Stimulated activated naive CD8-positive, alpha-beta T cell treated with anti-CD3 and anti-CD28 coated beads, Interleukin-15, amount 100 ng/mL, for 72 hours (primary cell): ENCODE measurements around the gene HCFC1R1.
A peak's percentile ranks its signal among the peaks of the same experiment; 100 is the strongest.
"Not testable (repeated sequence)": the region's sequence is repeated elsewhere in the genome, so short reads cannot be mapped to it uniquely, and the experiment has no call there.

Experiments
- ATAC-seq: fragments of 150-1000 bp; cut with Tn5 transposase; 2 replicates; pipeline ENCODE4 v1.10.0; 2021; ENCODE audit warnings: mild to moderate bottlenecking, moderate library complexity
- DNase-seq, 2 donors: peaks; one replicate each; pipeline ENCODE4 v3.0.0; 2021 to 2022
- H3K27ac Mint-ChIP-seq, 2 donors: one replicate each; pipeline ENCODE4 v1.8.0; 2022; ENCODE audit warnings: mild to moderate bottlenecking in 2 of 2, mixed read lengths in 2 of 2, moderate library complexity in 2 of 2
- H3K27me3 Mint-ChIP-seq: one replicate; pipeline ENCODE4 v1.8.0; 2022; ENCODE audit warnings: mixed read lengths
- H3K4me1 Mint-ChIP-seq: one replicate; pipeline ENCODE4 v1.8.0; 2022; ENCODE audit warnings: mild to moderate bottlenecking, mixed read lengths
- H3K4me3 Mint-ChIP-seq, 2 donors: one replicate each; pipeline ENCODE4 v1.8.0; 2022; ENCODE audit warnings: mild to moderate bottlenecking in 2 of 2, mixed read lengths in 2 of 2, moderate library complexity in 1 of 2
- H3K9me3 Mint-ChIP-seq, 2 donors: one replicate each; pipeline ENCODE4 v1.8.0; 2022; ENCODE audit warnings: mixed read lengths in 2 of 2

HCFC1R1 gene

DNA sequence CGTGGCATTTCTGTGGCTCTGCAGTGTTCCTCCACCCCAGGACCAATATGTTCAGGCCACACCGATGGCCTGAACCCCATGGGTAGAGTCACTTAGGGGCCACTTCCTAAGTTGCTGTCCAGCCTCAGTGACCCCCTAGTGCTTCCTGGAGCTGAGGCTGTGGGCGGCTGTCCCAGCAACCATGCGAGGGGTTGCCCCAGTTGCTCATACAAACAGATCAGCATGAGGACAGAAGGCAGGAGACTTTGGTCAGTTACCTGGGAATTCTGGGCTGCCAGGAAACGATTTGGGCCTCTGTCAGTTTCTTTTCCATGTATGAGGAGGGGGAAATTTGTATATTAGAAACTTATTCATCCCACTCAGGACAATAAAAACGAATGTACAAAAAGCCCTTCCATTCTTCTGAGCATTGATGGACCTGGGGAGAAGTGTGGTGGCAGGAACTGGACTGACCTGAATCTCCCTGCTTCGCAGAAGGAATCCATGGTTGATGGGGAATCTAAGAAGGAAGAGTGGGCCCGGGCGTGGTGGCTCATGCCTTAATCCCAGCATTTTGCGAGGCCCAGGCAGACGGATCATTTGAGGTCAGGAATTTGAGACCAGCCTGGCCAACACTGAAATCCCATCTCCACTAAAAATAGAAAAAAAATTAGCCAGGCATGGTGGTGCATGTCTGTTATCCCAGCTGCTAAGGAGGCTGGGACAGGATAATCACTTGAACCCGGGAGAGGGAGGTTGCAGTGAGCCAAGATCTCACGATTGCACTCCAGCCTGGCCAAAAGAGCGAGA is 36.8 kb upstream of the HCFC1R1 start:
- Mint-ChIP-seq H3K9me3 (no peaks in the 10 kb centered on the region), H3K27me3 (no peaks in the 10 kb centered on the region)

DNA sequence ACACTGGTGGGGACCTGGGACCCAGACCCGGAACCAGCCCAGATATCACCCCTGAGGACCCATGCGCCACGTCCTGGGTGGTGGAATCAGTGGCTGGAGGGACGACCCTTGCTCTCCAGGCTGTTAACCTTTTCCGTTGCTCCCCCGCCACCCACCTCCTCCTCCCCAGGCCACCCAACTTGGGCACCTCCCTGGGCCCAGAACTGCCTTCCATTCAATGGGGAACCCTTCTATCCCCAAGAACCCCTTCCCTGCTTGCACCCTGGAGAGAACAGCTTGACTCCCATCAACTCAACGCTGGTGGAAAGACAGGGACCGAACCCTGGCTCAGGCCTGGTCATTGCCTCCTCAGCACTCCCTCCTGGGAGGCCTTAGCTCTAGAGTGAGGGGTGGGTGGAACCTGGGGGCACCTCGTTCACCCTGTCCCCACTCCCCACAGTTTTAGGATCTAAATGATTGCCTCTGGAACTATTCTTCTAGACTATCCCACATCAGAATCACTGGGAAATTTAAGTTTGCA is 36.0 kb upstream of the HCFC1R1 start:
- ATAC-seq (no peak), DNase-seq (no peak)
- no peaks in the 10 kb centered on the region for H3K9me3 Mint-ChIP-seq
- peaks cover 83% of the 10 kb centered on the region for H3K4me1 Mint-ChIP-seq
- H3K27me3 Mint-ChIP-seq, result no peaks in the 10 kb centered on the region
- H3K27ac Mint-ChIP-seq, result peak overlapping the region; percentile 93 to 95
- peak overlapping the region; percentile 82 to 88 for H3K4me3 Mint-ChIP-seq

More for the DNA sequence above, 36.8 kb upstream of the HCFC1R1 start:
- Mint-ChIP-seq H3K27ac (peak overlapping the region; percentile 93 to 95), H3K4me3 (peak overlapping the region; percentile 82 to 88), H3K4me1 (peaks cover 83% of the 10 kb centered on the region)
- no peak for DNase-seq
- ATAC-seq, result no peak

DNA sequence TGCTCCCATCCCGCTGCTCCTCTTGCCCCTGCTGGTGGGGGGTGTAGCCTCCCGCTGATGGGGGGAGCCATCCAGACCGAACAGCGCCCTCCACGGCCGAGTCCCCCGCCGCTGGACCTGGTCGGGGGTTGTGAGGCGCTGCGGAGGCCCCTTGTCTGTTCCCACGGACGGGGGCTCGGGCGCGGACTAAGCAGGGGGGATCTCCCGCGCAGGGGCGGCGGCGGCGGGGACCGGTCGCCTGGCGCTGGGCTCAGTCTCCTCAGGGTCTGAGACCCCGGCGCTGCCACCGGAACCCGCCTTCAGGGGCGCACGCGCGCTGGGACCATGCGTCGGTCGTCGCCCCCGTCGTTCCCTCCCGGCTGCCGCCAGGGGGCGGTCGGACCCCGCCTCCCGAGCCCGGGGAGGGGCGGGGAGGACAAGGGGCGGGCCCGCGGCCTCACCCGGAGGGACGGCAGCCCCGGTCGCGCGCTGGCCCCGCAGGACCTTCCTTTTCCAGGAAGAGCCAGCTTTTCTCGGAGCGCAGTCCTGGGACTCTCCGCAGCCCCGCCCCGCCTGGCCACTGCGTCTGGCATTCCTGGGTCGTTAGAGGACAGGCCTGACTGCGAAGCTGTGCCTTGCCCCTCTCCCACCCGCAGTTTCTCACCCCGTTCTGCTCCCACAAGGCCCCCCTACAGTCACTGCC is 35.4 kb upstream of the HCFC1R1 start:
- Mint-ChIP-seq H3K27me3 (no peaks in the 10 kb centered on the region), H3K4me1 (peaks cover 83% of the 10 kb centered on the region), H3K9me3 (no peaks in the 10 kb centered on the region), H3K4me3 (peak overlapping the region; percentile 82 to 88), H3K27ac (peak overlapping the region; percentile 93 to 95)
- ATAC-seq (peak; percentile 80), DNase-seq (peak; percentile 92 to 93)

DNA sequence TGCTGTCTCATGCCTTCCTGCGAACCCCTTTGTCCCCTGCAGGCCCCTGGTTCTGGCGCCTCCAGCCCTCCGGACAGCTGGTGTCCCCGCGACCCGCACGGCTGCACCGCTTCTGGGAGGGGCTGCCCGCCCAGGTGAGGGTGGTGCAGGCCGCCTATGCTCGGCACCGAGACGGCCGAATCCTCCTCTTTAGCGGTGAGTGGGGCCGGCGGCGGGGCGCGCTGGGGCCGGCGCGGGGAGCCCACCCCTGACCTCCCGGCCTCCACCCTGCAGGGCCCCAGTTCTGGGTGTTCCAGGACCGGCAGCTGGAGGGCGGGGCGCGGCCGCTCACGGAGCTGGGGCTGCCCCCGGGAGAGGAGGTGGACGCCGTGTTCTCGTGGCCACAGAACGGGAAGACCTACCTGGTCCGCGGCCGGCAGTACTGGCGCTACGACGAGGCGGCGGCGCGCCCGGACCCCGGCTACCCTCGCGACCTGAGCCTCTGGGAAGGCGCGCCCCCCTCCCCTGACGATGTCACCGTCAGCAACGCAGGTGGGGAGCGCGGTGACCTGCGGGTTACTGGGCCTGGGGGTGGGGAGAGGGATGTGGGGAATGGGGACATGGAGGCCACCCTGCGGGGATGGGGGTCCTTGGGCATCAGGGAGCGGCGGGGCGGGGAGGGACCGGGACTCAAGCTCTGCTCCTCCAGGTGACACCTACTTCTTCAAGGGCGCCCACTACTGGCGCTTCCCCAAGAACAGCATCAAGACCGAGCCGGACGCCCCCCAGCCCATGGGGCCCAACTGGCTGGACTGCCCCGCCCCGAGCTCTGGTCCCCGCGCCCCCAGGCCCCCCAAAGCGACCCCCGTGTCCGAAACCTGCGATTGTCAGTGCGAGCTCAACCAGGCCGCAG is 34.6 kb upstream of the HCFC1R1 start:
- Mint-ChIP-seq H3K4me3 (peak overlapping the region; percentile 82 to 88), H3K27me3 (no peaks in the 10 kb centered on the region), H3K4me1 (peaks cover 83% of the 10 kb centered on the region), H3K9me3 (no peaks in the 10 kb centered on the region), H3K27ac (peak overlapping the region; percentile 22 to 62)
- DNase-seq, result peak in 1 of 2 donors; percentile 69
- peak; percentile 57 for ATAC-seq

DNA sequence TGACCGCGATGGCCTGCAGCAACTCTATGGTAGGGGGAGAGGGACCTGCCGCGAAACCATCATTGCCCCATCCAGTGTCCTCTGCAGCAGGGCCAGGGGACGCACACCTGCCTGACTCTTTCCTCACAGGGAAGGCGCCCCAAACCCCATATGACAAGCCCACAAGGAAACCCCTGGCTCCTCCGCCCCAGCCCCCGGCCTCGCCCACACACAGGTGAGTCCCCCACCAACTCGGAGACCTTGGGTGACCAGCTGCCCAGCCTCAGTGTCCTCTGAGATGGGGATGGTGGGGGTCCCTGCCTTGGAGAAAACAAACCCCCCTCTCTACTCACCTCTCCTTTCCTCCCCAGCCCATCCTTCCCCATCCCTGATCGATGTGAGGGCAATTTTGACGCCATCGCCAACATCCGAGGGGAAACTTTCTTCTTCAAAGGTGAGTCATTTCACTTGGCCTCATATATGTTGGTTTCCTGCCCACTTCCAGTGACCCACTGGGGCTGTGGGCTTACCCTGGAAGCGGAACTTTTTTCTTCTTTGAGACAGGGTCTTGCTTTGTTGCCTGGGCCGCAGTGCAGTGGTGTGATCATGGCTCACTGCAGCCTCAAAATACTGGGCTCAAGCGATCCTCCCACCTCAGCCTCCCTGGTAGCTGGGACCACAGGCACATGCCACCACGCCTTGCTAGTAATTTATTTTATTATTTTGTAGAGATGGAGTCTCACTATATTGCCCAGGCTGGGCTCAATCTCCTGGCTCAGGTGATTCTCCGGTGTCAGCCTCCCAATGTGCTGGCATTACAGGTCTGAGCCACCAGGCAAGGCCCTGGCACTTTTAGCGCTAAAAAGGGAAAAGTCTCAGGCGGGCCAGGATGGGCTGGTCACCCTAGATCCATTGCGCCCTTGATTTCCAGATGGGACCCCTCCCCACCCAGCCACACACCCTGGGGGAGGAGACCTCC is 33.7 kb upstream of the HCFC1R1 start:
- Mint-ChIP-seq H3K4me1 (peaks cover 77% of the 10 kb centered on the region), H3K27me3 (no peaks in the 10 kb centered on the region), H3K9me3 (no peaks in the 10 kb centered on the region), H3K27ac (peak overlapping the region; percentile 41 to 93), H3K4me3 (peak overlapping the region; percentile 82 to 88)
- DNase-seq (peak in 1 of 2 donors; percentile 40), ATAC-seq (no peak)

DNA sequence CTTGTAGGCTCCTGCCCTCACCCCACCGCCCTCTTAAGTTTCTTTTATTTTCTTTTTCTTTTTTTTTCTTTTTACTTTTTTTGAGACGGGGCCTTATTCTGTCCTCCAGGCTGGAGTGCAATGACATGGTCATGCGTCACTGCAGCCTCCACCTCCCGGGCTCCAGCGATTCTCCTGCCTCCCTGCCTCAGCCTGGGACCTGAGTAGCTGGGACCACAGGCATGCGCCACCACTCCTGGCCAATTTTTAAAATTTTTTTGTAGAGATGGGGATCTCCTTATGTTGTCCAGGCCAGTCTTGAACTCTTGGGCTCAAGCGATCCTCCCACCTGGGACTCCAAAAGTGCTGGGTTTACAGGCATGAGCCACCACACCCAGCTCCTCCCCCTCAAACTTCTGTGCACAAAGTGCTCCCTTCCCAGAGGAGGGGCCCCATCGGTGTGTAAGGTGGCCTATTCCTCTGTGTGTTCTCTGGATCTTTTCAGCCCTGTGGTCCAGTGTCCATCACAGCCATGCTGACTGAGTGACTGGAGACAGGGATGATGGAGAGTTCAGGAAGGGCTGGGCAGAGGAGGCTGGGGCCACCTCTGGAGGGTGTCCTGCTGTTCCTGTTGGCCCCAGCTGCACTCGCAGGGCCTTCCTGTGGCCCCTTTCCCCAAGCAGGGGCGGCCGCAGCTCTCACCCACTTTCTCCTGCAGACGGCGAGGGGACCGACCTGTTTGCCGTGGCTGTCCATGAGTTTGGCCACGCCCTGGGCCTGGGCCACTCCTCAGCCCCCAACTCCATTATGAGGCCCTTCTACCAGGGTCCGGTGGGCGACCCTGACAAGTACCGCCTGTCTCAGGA is 32.8 kb upstream of the HCFC1R1 start:
- Mint-ChIP-seq H3K27ac (peak overlapping the region; percentile 76 to 78), H3K4me3 (peak overlapping the region; percentile 82 to 88), H3K9me3 (no peaks in the 10 kb centered on the region), H3K27me3 (no peaks in the 10 kb centered on the region), H3K4me1 (peaks cover 73% of the 10 kb centered on the region)
- DNase-seq (no peak), ATAC-seq (no peak)

DNA sequence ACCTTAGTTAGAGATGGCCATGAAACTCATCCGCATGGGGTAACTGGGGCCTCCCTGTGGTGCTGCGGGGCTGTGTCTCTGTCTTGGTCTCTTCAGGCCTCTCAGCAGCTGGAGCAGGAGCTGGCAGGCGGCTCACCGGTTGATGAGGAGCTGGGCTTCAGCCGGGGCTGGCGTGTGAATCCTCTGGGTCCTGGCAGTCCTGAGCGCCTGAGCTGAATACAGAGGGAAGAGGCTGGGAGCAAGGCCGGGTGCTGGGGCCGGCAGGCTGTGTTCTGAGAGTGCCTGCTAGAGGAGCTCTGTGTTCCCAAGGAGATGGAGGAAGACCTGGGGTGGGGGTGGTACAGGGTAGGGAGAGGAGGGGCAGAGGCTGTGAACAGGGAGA is 32.0 kb upstream of the HCFC1R1 start:
- not testable (repeated sequence) for ATAC-seq, DNase-seq, H3K9me3 Mint-ChIP-seq, H3K27me3 Mint-ChIP-seq
- Mint-ChIP-seq H3K4me1 (peaks cover 75% of the 10 kb centered on the region), H3K4me3 (peak overlapping the region; percentile 61 to 71), H3K27ac (peak overlapping the region in 1 of 2 donors; percentile 90)

DNA sequence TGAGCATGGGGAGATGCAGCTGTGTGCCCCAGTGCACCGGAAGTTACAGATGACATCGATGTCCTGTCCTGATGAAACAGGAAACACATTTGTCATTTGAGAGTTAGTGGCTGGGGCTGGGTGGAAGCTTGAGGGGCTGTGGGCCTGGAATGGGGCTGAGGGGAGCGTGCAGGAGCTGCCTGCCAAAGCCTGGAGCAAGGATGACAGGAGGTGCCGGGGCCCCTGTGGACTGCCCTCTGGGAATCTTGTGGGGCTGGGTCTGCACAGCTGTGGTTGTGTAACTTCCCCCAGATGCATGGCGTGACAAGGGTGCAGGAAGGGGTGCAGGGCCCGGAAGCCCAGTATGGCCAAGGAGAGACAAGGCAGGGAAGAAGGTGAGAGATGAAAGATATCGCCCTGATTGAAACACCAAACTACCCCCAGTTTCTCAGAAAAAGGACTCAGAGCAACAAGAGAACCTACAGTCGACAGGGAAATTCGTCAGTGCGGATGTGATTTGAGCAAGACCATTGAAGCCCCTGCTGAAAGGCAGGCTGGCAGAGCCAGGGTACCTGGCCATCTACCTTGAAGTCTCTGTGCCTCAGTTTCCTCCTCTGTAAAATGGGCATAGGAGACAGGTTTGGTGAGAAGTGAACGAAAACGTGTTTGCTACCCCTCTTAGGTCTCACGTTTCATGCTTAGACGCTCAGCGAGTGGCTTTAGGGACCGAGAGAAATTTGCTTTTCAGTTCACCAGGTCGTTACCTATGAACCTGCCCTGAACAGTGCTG is 31.4 kb upstream of the HCFC1R1 start:
- H3K4me3 Mint-ChIP-seq, result peak overlapping the region; percentile 61 to 71
- H3K27me3 Mint-ChIP-seq, result no peaks in the 10 kb centered on the region
- ATAC-seq (peak; percentile 29), DNase-seq (peak in 1 of 2 donors; percentile 56)
- H3K9me3 Mint-ChIP-seq, result no peaks in the 10 kb centered on the region
- H3K4me1 Mint-ChIP-seq, result peaks cover 71% of the 10 kb centered on the region
- H3K27ac Mint-ChIP-seq, result peak overlapping the region; percentile 89 to 90

DNA sequence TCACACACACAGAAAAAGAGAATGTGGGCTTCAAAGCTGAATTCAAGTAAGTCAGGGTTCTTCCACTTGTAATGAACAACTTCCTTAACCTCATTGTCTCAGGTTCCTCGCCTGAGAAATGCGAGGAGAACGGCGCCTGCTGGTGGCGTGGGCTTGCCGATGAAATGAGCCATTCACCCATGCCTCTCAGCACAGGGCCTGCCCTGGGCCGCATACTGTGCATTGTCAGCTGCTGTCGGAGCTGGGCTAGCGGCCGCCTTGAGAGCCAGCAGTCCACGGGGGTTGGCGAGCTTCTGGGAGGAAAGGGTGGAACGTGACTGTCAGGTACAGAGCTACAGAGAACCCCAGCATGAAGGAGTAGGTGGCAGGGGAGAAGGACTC is 29.6 kb upstream of the HCFC1R1 start:
- H3K9me3 Mint-ChIP-seq, H3K27me3 Mint-ChIP-seq, H3K4me3 Mint-ChIP-seq, DNase-seq: not testable (repeated sequence)
- Mint-ChIP-seq H3K4me1 (peaks cover 71% of the 10 kb centered on the region), H3K27ac (peak overlapping the region in 1 of 2 donors; percentile 89)
- ATAC-seq, result peak; percentile 21

DNA sequence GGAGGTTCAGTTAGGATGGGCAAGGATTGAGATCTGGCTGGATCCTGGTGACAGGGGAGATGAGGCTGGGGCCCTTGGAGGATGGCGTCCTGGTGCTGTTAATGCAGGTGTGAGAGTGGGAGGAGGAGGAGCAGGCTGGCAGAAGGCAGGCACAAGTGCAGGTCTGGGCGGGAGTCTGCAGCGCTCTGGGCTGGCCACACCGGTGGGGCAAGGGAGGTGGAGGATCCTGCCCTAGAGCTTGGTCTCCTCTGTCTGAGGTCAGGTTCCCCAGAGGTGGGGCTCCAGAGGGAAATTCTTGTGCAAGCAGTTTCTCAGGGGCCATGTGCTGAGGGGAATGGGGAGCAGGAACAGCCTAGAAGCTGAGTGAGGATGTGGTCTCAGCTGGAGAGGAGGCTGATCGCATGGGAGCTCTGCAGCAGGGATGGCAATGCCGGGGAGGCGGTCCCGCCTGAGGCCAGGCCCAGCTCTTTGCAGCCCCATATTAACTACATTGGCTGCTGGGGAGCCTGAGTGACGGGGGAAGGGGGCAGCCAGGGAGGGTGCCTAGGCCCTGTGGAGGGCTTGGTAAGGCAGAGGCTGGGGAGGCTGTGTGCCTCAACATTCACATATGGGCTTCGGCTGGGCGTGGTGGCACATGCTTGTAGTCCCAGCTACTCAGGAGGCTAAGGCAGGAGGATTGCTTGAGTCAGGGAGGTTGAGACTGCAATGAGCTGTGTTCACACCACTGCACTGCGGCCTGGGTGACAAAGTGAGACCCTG is 29.0 kb upstream of the HCFC1R1 start:
- not testable (repeated sequence) for H3K9me3 Mint-ChIP-seq, H3K4me3 Mint-ChIP-seq, DNase-seq
- H3K27ac Mint-ChIP-seq, result peak overlapping the region in 1 of 2 donors; percentile 85
- peaks cover 16% of the 10 kb centered on the region for H3K27me3 Mint-ChIP-seq
- peaks cover 75% of the 10 kb centered on the region for H3K4me1 Mint-ChIP-seq
- peak; percentile 61 for ATAC-seq

DNA sequence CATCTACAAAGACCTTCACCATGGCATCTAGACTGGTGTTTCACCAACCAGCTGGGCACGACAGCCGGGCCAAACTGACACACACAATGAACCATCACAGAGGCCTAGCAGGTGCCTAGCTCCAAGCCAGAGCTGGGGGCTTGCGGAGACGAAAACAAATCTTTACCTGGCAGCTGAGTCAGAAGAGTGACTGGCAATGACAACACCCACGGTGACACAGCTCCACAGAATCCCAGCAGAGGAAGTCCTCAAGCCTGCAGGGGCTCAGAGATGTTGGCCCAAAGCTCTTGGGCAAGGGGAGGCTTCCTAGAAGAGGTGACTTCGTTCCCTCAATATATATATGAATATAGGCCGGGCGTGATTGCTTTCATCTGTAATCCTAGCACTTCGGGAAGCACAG is 27.8 kb upstream of the HCFC1R1 start:
- Mint-ChIP-seq H3K27me3 (peaks cover 28% of the 10 kb centered on the region), H3K27ac (no peak overlapping the region), H3K4me3 (no peak overlapping the region), H3K4me1 (peaks cover 68% of the 10 kb centered on the region), H3K9me3 (no peaks in the 10 kb centered on the region)
- DNase-seq (no peak), ATAC-seq (no peak)

DNA sequence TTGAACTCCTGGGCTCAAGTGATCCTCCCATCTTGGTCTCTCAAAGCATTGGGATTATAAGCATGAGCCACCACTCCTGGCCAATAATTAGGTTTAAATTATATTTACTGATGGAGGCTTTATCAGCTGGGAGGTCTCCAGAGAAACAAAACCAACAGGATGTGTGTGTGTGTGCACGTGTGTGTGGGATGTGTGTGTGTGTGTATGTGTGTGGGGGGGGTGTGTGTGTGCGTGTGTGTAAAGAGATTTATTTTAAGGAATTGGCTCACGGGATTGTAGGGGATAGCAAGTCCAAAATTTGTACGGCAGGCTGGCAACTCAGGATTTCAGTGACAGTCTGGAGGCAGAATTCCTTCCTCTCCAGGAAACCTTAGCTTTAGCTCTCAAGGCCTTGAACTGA is 27.3 kb upstream of the HCFC1R1 start:
- Mint-ChIP-seq H3K27ac (no peak overlapping the region), H3K4me3 (no peak overlapping the region)

More for the DNA sequence above, 27.3 kb upstream of the HCFC1R1 start:
- Mint-ChIP-seq H3K27me3 (peaks cover 28% of the 10 kb centered on the region), H3K4me1 (peaks cover 65% of the 10 kb centered on the region), H3K9me3 (no peaks in the 10 kb centered on the region)
- no peak for DNase-seq
- ATAC-seq, result no peak
